ENCODE results near the gene RAB3B. TPM values are rescaled to one million over a fixed set of nuclear protein-coding genes. Genes with fewer than 3 reads are reported as not detected.
A peak's percentile ranks its signal among the peaks of the same experiment; 100 is the strongest.

The RAB3B gene
- total and polyA plus RNA-seq, 9 of the 15 experiments (the other 6 are each of a cell fraction or from before 2014, with no cell fraction given) = 0.07 to 0.47 (median 0.27) TPM

DNA sequence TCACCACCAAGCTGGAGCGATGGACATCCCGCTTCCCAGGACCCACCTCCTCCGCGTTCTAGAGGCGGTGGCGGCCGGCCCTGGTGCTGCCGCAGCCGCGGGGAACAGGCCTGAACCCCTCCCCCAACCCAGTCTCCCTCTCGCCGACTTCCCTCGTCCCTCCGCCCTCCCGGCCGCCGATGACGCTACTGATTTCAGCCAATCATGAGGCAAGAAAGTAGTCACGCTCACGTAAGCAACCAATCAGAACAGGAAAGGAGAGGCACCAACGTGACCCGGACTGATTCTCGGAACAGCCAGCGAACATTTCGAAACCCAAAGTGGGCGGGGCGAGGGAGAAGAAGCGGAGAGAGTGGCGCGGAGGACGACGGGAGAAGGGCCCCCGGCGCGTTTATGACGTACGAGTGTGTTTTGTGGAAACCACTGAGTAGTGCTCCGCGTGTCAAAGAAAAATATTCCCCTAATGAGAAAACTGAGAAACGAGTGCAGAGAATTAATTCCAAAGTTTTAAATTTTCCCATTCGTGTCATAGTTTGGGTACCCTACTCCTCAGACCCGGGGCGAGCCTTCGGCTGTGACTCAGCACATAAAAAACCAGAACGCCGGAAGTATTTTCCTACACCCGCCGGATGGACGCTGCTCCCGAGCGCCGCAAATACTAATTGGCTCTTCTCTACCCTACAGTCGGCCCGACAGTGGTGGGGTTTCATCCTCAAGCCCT, 111.7 kb downstream of the RAB3B start, which contains the start of gene NRDC (continued):
- no peak for TF ChIP-seq MTF1 (CRISPR knock-in tag; IDR thresholded peaks at IDR 0.05; ENCODE audit: borderline replicate concordance)
- no peak for TF ChIP-seq CHD4 (IDR thresholded peaks at IDR 0.05; ENCODE audit: insufficient read depth, insufficient replicate concordance, low read depth, low read length, poor library complexity, severe bottlenecking)
- TF ChIP-seq, protein P1, sequence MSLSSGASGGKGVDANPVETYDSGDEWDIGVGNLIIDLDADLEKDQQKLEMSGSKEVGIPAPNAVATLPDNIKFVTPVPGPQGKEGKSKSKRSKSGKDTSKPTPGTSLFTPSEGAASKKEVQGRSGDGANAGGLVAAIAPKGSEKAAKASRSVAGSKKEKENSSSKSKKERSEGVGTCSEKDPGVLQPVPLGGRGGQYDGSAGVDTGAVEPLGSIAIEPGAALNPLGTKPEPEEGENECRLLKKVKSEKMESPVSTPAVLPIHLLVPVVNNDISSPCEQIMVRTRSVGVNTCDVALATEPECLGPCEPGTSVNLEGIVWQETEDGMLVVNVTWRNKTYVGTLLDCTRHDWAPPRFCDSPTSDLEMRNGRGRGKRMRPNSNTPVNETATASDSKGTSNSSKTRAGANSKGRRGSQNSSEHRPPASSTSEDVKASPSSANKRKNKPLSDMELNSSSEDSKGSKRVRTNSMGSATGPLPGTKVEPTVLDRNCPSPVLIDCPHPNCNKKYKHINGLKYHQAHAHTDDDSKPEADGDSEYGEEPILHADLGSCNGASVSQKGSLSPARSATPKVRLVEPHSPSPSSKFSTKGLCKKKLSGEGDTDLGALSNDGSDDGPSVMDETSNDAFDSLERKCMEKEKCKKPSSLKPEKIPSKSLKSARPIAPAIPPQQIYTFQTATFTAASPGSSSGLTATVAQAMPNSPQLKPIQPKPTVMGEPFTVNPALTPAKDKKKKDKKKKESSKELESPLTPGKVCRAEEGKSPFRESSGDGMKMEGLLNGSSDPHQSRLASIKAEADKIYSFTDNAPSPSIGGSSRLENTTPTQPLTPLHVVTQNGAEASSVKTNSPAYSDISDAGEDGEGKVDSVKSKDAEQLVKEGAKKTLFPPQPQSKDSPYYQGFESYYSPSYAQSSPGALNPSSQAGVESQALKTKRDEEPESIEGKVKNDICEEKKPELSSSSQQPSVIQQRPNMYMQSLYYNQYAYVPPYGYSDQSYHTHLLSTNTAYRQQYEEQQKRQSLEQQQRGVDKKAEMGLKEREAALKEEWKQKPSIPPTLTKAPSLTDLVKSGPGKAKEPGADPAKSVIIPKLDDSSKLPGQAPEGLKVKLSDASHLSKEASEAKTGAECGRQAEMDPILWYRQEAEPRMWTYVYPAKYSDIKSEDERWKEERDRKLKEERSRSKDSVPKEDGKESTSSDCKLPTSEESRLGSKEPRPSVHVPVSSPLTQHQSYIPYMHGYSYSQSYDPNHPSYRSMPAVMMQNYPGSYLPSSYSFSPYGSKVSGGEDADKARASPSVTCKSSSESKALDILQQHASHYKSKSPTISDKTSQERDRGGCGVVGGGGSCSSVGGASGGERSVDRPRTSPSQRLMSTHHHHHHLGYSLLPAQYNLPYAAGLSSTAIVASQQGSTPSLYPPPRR (CRISPR knock-in tag; IDR thresholded peaks at IDR 0.05; ENCODE audit: borderline replicate concordance) = no peak
- no peak for TF ChIP-seq RBM15 (IDR thresholded peaks at IDR 0.05; ENCODE audit: insufficient read depth, low read length)
- TF ChIP-seq ZNF134 (CRISPR knock-in tag; conservative IDR thresholded peaks at IDR 0.05) = peak; percentile 59
- TF ChIP-seq MAFG (tag; conservative IDR thresholded peaks at IDR 0.05) = peak; percentile 96
- TF ChIP-seq MAFF (IDR thresholded peaks at IDR 0.05; ENCODE audit: low read length) = peak; percentile 93
- no peak for TF ChIP-seq HEY1 (CRISPR knock-in tag; IDR thresholded peaks at IDR 0.05; ENCODE audit: borderline replicate concordance)
- TF ChIP-seq KLF16 (IDR thresholded peaks at IDR 0.05) = no peak
- no peak for TF ChIP-seq TCF3 (CRISPR knock-in tag; IDR thresholded peaks at IDR 0.05)
- TF ChIP-seq, protein P2, sequence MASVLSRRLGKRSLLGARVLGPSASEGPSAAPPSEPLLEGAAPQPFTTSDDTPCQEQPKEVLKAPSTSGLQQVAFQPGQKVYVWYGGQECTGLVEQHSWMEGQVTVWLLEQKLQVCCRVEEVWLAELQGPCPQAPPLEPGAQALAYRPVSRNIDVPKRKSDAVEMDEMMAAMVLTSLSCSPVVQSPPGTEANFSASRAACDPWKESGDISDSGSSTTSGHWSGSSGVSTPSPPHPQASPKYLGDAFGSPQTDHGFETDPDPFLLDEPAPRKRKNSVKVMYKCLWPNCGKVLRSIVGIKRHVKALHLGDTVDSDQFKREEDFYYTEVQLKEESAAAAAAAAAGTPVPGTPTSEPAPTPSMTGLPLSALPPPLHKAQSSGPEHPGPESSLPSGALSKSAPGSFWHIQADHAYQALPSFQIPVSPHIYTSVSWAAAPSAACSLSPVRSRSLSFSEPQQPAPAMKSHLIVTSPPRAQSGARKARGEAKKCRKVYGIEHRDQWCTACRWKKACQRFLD (CRISPR knock-in tag; IDR thresholded peaks at IDR 0.05) = no peak
- TF ChIP-seq ZNF12 (CRISPR knock-in tag; IDR thresholded peaks at IDR 0.05) = no peak
- no peak; the same call in 1 of the 2 replicates for TF ChIP-seq ZKSCAN1 (IDR thresholded peaks at IDR 0.05; ENCODE audit: low read depth, low read length)
- no peak for TF ChIP-seq MTA2 (IDR thresholded peaks at IDR 0.05; ENCODE audit: low read depth)
- TF ChIP-seq KDM4B (IDR thresholded peaks at IDR 0.05; ENCODE audit: borderline replicate concordance in 2 of 2, low read depth in 1 of 2) = peak in 1 of 2 experiments; percentile 85; a peak in 1 of 4 replicates
- no peak for TF ChIP-seq ZNF324 (CRISPR knock-in tag; IDR thresholded peaks at IDR 0.05)
- peak; percentile 75 for TF ChIP-seq PML (IDR thresholded peaks at IDR 0.05; ENCODE audit: low read length)
- no peak; the same call in 1 of the 2 replicates for TF ChIP-seq ZBTB1 (CRISPR knock-in tag; IDR thresholded peaks at IDR 0.05; ENCODE audit: borderline replicate concordance, low read depth)
- TF ChIP-seq HNRNPK (IDR thresholded peaks at IDR 0.05; ENCODE audit: low read depth, low read length, poor library complexity, severe bottlenecking) = peak; percentile 30
- no peak for TF ChIP-seq ARHGAP35 (IDR thresholded peaks at IDR 0.05; ENCODE audit: partially characterized antibody)
- no peak for TF ChIP-seq BRD9 (IDR thresholded peaks at IDR 0.05; ENCODE audit: low read depth, partially characterized antibody)
- no peak for TF ChIP-seq ZNF778 (CRISPR knock-in tag; IDR thresholded peaks at IDR 0.05)
- TF ChIP-seq HNRNPH1 (optimal IDR thresholded peaks at IDR 0.05; ENCODE audit: low read depth, low read length) = no peak
- 0 out of 2 replicates have a peak, but pooled peaks have one; percentile 85 for TF ChIP-seq HLTF (IDR thresholded peaks at IDR 0.05)
